Peyer's patch (tissue), 4 donors: ENCODE data around the gene PDPK1.

ENCODE experiments used
- POLR2A ChIP-seq, 2 donors: fragments of 450-650 bp; IDR thresholded peaks; one replicate each; pipeline ENCODE4 v1.5.1; 2017; ENCODE audit warnings: antibody characterized with exemption in 2 of 2, mild to moderate bottlenecking in 2 of 2, moderate library complexity in 2 of 2
- TF ChIP-seq, protein P1 (sequence below), 6 experiments: fragments of 450-650 bp in 4 of 6; fragments of 200-600 bp in 2 of 6; sonication (generic) in 1 of 6; IDR thresholded peaks; one replicate each; pipeline ENCODE4 v1.5.1; 2017 to 2019; ENCODE audit warnings: antibody characterized with exemption in 6 of 6, mild to moderate bottlenecking in 3 of 6, moderate library complexity in 1 of 6

DNA sequence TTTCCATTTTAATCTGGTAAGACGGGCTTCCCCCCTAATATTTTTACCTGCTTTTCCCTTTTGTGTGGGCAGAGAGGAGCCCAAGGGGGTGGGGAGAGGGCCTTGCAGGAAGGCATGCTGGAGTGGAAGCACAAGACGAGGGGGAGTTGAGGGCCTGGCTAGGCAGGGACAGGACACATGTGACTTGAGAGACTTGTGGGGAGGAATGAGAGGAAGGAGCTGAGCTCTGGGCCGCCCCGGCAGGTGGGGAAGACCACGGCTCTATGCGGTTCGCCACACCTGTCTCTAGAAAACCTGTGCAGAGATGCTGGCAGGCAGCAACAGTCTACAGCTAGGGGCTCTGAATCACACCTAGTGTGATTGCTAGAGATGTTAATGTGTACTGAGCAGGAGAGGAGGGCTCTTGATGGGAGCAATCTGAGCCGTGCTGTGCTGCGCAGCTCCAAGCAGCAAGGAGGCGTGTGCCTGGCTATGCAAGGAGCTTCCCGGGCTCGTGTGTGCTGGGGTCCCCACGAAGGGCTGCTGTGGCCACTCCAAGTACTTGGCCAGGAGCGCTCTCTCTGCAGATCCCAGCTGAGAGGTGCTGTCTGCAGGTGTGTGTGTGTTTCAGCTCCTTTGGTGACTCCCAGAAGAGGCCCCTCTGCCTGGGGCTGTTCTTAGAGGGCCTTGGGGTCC is 50.2 kb downstream of the PDPK1 start:
- TF ChIP-seq, protein P1, sequence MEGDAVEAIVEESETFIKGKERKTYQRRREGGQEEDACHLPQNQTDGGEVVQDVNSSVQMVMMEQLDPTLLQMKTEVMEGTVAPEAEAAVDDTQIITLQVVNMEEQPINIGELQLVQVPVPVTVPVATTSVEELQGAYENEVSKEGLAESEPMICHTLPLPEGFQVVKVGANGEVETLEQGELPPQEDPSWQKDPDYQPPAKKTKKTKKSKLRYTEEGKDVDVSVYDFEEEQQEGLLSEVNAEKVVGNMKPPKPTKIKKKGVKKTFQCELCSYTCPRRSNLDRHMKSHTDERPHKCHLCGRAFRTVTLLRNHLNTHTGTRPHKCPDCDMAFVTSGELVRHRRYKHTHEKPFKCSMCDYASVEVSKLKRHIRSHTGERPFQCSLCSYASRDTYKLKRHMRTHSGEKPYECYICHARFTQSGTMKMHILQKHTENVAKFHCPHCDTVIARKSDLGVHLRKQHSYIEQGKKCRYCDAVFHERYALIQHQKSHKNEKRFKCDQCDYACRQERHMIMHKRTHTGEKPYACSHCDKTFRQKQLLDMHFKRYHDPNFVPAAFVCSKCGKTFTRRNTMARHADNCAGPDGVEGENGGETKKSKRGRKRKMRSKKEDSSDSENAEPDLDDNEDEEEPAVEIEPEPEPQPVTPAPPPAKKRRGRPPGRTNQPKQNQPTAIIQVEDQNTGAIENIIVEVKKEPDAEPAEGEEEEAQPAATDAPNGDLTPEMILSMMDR (IDR thresholded peaks at IDR 0.05): no peak
- TF ChIP-seq POLR2A (IDR thresholded peaks at IDR 0.05): no peak
